K562 (cell line): ENCODE data around the gene SPATA20. TPM values are rescaled to one million over a fixed set of nuclear protein-coding genes. Genes with fewer than 3 reads are reported as not detected.

Source experiments
- ATAC-seq: fragments of 200-7000 bp; cut with Tn5 transposase; 3 replicates; pipeline ENCODE4 v1.9.1; 2020; ENCODE audit warnings: moderate library complexity
- BruUV-seq: library from RNA; stranded (reverse); fragments of 400-500 nt; replicated peaks from 2 replicates; lab custom pipeline; 2021; lab: Mats Ljungman, UMichigan
- CTCF ChIA-PET: fragments of 300-600 bp; formaldehyde crosslinking; extraction: SDS; loops from one replicate; lab custom pipeline; 2021; ENCODE audit warnings: low intra/inter-chr PET ratio; lab: Yijun Ruan, JAX
- POLR2A ChIA-PET: fragments of 300-600, 350-650 bp; sonication (Branson Sonifier 250); formaldehyde crosslinking; extraction: SDS; loops from one replicate; lab custom pipeline; 2021; ENCODE audit warnings: antibody characterized with exemption, inconsistent platforms; lab: Yijun Ruan, JAX
- DNase-seq, 4 experiments: peaks; one replicate each; pipeline versions ENCODE4 v3.0.0 to v3.0.0-alpha.2; 2011 to 2018; ENCODE audit warnings: low spot score in 3 of 4, mixed read lengths in 3 of 4; ENCODE audit errors: extremely low read depth in 1 of 4
- FAIRE-seq: peaks from 2 replicates; lab custom pipeline; 2011; peaks lifted over from hg19 to GRCh38; lab: Jason Lieb, UNC
- H2AFZ ChIP-seq: 2 replicates; pipeline ENCODE4 v1.6.0; 2011; ENCODE audit warnings: low read depth, low read length, control low read depth, inconsistent platforms
- H3K27ac ChIP-seq: fragments of 200-600 bp; 3 replicates; pipeline ENCODE4 v1.8.0; 2011; ENCODE audit warnings: low read depth, mild to moderate bottlenecking, control low read depth, inconsistent platforms, low read length, moderate library complexity, mixed read lengths; ENCODE audit errors: extremely low read depth
- H3K27me3 ChIP-seq, 2 experiments: fragments of 300-600 bp in 1 of 2; 2 replicates in 1 of 2; 3 replicates in 1 of 2; pipeline versions ENCODE4 v1.6.0 to v1.8.0; 2011; ENCODE audit warnings: inconsistent platforms in 2 of 2, low read length in 2 of 2, mild to moderate bottlenecking in 1 of 2, mixed read lengths in 1 of 2, moderate library complexity in 1 of 2; ENCODE audit not compliant: control insufficient read depth in 2 of 2, insufficient read depth in 2 of 2
- H3K36me3 ChIP-seq: fragments of 300-600 bp; 3 replicates; pipeline ENCODE4 v1.8.0; 2011; ENCODE audit warnings: mild to moderate bottlenecking, low read length, inconsistent platforms; ENCODE audit not compliant: control insufficient read depth, insufficient read depth
- H3K4me1 ChIP-seq, 2 experiments: fragments of 200-600 bp in 1 of 2; replicated peaks in 1 of 2; 2 replicates in 1 of 2; 3 replicates in 1 of 2; pipeline versions ENCODE4 v1.5.1 to v1.8.0; 2011; ENCODE audit warnings: inconsistent platforms in 2 of 2, low read length in 2 of 2, mild to moderate bottlenecking in 1 of 2, mixed read lengths in 1 of 2, moderate library complexity in 1 of 2; ENCODE audit not compliant: control insufficient read depth in 2 of 2, insufficient read depth in 2 of 2
- H3K4me2 ChIP-seq: 2 replicates; pipeline ENCODE4 v1.6.1; 2011; ENCODE audit warnings: low read length, control low read depth, inconsistent platforms, mixed read lengths; ENCODE audit not compliant: insufficient read depth
- H3K4me3 ChIP-seq: fragments of 200-600 bp; sonication (generic), shearing (Covaris generic); 2 replicates; pipeline ENCODE4 v1.5.1; 2016; ENCODE audit warnings: control low read depth, inconsistent platforms
- H3K79me2 ChIP-seq: fragments of 200-600 bp; 3 replicates; pipeline ENCODE4 v1.8.0; 2011; ENCODE audit warnings: low read length, inconsistent platforms; ENCODE audit not compliant: control insufficient read depth, insufficient read depth
- H3K9ac ChIP-seq, 2 experiments: 2 replicates each; pipeline versions ENCODE4 v1.6.0 to v1.6.1; 2011; ENCODE audit warnings: low read depth in 2 of 2, low read length in 2 of 2, control low read depth in 1 of 2, inconsistent platforms in 1 of 2, mild to moderate bottlenecking in 1 of 2, mixed read lengths in 1 of 2; ENCODE audit not compliant: insufficient read depth in 1 of 2
- H3K9me1 ChIP-seq: one replicate; pipeline ENCODE4 v1.6.0; 2011; ENCODE audit warnings: inconsistent platforms, mild to moderate bottlenecking, low read length, moderate library complexity; ENCODE audit not compliant: control insufficient read depth, insufficient read depth
- H3K9me3 ChIP-seq: replicated peaks from 2 replicates; pipeline ENCODE4 v1.5.1; 2011; ENCODE audit warnings: low read depth, low read length, inconsistent platforms; ENCODE audit not compliant: control insufficient read depth, insufficient read depth
- H4K20me1 ChIP-seq: replicated peaks from 2 replicates; pipeline ENCODE4 v1.6.1; 2011; ENCODE audit warnings: low read length, inconsistent platforms, mixed read lengths; ENCODE audit not compliant: control insufficient read depth, insufficient read depth
- POLR2AphosphoS2 ChIP-seq: IDR thresholded peaks from 2 replicates; pipeline ENCODE4 v1.6.1; 2012; ENCODE audit warnings: low read length, improper control_type of control experiment
- RBM15 ChIP-seq: fragments of 200-400 bp; formaldehyde crosslinking; IDR thresholded peaks from 2 replicates; pipeline ENCODE4 v1.6.1; 2018; ENCODE audit warnings: mild to moderate bottlenecking, low read length, moderate library complexity; ENCODE audit not compliant: insufficient read depth
- RCOR1 ChIP-seq, 2 experiments: IDR thresholded peaks; 2 replicates each; pipeline ENCODE4 v1.6.1; 2012; ENCODE audit warnings: low read depth in 2 of 2, low read length in 2 of 2, borderline replicate concordance in 1 of 2, improper control_type of control experiment in 1 of 2
- SMAD1 ChIP-seq: fragments of 150-350 bp; IDR thresholded peaks from 2 replicates; pipeline ENCODE4 v1.6.1; 2014; ENCODE audit warnings: low read length, low read depth; ENCODE audit not compliant: partially characterized antibody
- WGBS: fragments of 100-300 bp; shearing (Covaris generic); methylation state at CpG from one replicate; pipeline ENCODE4 v1.1.6; 2016; ENCODE audit warnings: low coverage, mixed read lengths; ENCODE audit not compliant: insufficient coverage; ENCODE audit errors: missing lambda C conversion rate; 5-methylcytosine and 5-hydroxymethylcytosine counted together
- in situ Hi-C: fragments of 300-500 bp; cut with MboI; formaldehyde crosslinking; loops from 4 replicates; pipeline ENCODE4 v1.15.0; 2018; ENCODE audit warnings: inconsistent platforms, mixed read lengths
- intact Hi-C: fragments of 100-400 bp; cut with micrococcal nuclease; formaldehyde crosslinking; loops from 2 replicates; pipeline ENCODE4 v1.14.2; 2022
- polyA plus RNA-seq, 8 experiments: library from polyadenylated mRNA; depleted of rRNA in 4 of 8; stranded (reverse) in 5 of 8; unstranded in 3 of 8; fragments of >200 nt; fragmentation: Nextera tagmentation in 2 of 8; fragmentation: Illumina TruSeq in 1 of 8; extraction: Ambion mirVana in 2 of 8; extraction: Trizol in 1 of 8; gene quantifications; 2 replicates each; pipeline versions ENCODE4 v1.2.1 to v1.2.3, GENCODE V29; 2011 to 2014; ENCODE audit warnings: inconsistent platforms in 1 of 8, missing spikeins in 1 of 8
- total RNA-seq, 7 experiments: library from RNA; depleted of rRNA in 6 of 7; stranded (reverse); fragments of >200 nt in 6 of 7; fragmentation: Illumina TruSeq in 2 of 7; extraction: Trizol in 2 of 7; gene quantifications; 2 replicates each; pipeline versions ENCODE4 v1.2.1 to v1.2.3, GENCODE V29; 2011 to 2021; ENCODE audit warnings: low replicate concordance in 1 of 7
- TF ChIP-seq, protein P1 (sequence below): fragments of 450-650 bp; IDR thresholded peaks from 2 replicates; pipeline ENCODE4 v1.6.1; 2016
- TF ChIP-seq, protein P2 (sequence below): fragments of 450-650 bp; IDR thresholded peaks from 2 replicates; pipeline ENCODE4 v1.6.1; 2016; ENCODE audit warnings: antibody characterized with exemption

SPATA20 gene
- total and polyA plus RNA-seq, 9 of the 15 experiments (the other 6 are each of a cell fraction or from before 2014, with no cell fraction given) = 0.08 to 4.0 (median 1.5) TPM

- in situ Hi-C loops = no loop called here
- Histone ChIP-seq H3K9me1 (no peaks in the 10 kb centered on the region), H3K36me3 (no peaks in the 10 kb centered on the region), H3K79me2 (no peaks in the 10 kb centered on the region), H2AFZ (no peak overlapping the region), H3K27me3 (peaks cover 21 to 86% of the 10 kb centered on the region in 2 experiments; a peak in 4 of 5 replicates), H3K9me3 (no peaks in the 10 kb centered on the region; the same call in 1 of the 2 replicates), H3K27ac (no peak overlapping the region), H4K20me1 (peaks cover 16% of the 10 kb centered on the region), H3K4me1 (peaks cover 11 to 23% of the 10 kb centered on the region in 2 experiments; a peak in 4 of 5 replicates), H3K9ac (peak overlapping the region in 1 of 2 experiments; percentile 64; a peak in 1 of 4 replicates), H3K4me3 (no peak overlapping the region), H3K4me2 (no peak overlapping the region)
- BruUV-seq = no TSS peak
- no peak for ATAC-seq
- no peak for FAIRE-seq
- peak in 1 of 4 experiments; percentile 23 for DNase-seq
- 0% methylated on average over 5 of the region's 7 CpGs for WGBS
- CTCF ChIA-PET = no interaction called here
- intact Hi-C loops = no loop called here
- no peak for TF ChIP-seq SMAD1
- no peak for TF ChIP-seq RBM15
- POLR2A ChIA-PET = interaction anchor here (0.6 to 0.9 kb wide), 2 partner anchors 26 to 124 kb away, joined by 3 read pairs; no protein-coding TSS in a partner anchor
Observed at GRCh38 chr17:50579399-50579798, 32.4 kb downstream of the SPATA20 start.

- POLR2A ChIA-PET = interaction anchor here (0.8 kb wide), 1 partner anchor 43 kb away, joined by 4 read pairs; no protein-coding TSS in a partner anchor
- DNase-seq = no peak
Observed at GRCh38 chr17:50580646-50581045, 33.7 kb downstream of the SPATA20 start.

More at GRCh38 chr17:50580646-50581045, 33.7 kb downstream of the SPATA20 start:
- intact Hi-C loops = no loop called here
- no peak overlapping the region for H2AFZ ChIP-seq
- H3K4me2 ChIP-seq = no peak overlapping the region
- no peaks in the 10 kb centered on the region for H3K9me1 ChIP-seq
- no peak overlapping the region for H3K27ac ChIP-seq
- H3K36me3 ChIP-seq = no peaks in the 10 kb centered on the region
- no peaks in the 10 kb centered on the region for H3K79me2 ChIP-seq
- FAIRE-seq (no peak), ATAC-seq (no peak)
- peaks cover 26 to 92% of the 10 kb centered on the region in 2 experiments; a peak in 4 of 5 replicates for H3K27me3 ChIP-seq
- BruUV-seq = no TSS peak
- peaks cover 7 to 20% of the 10 kb centered on the region in 2 experiments; a peak in 3 of 5 replicates for H3K4me1 ChIP-seq
- TF ChIP-seq, protein P1, sequence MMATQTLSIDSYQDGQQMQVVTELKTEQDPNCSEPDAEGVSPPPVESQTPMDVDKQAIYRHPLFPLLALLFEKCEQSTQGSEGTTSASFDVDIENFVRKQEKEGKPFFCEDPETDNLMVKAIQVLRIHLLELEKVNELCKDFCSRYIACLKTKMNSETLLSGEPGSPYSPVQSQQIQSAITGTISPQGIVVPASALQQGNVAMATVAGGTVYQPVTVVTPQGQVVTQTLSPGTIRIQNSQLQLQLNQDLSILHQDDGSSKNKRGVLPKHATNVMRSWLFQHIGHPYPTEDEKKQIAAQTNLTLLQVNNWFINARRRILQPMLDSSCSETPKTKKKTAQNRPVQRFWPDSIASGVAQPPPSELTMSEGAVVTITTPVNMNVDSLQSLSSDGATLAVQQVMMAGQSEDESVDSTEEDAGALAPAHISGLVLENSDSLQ = 0 out of 2 replicates have a peak, but pooled peaks have one; percentile 19
- TF ChIP-seq RCOR1 (IDR thresholded peaks at IDR 0.05; ENCODE audit: borderline replicate concordance in 1 of 2, low read depth in 2 of 2, low read length in 2 of 2) (no peak), POLR2AphosphoS2 (no peak)
- TF ChIP-seq, protein P2, sequence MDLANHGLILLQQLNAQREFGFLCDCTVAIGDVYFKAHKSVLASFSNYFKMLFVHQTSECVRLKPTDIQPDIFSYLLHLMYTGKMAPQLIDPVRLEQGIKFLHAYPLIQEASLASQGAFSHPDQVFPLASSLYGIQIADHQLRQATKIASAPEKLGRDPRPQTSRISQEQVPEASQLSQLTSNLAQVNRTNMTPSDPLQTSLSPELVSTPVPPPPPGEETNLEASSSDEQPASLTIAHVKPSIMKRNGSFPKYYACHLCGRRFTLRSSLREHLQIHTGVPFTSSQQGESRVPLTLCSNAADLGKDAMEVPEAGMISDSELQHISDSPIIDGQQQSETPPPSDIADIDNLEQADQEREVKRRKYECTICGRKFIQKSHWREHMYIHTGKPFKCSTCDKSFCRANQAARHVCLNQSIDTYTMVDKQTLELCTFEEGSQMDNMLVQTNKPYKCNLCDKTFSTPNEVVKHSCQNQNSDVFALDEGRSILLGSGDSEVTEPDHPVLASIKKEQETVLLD = no peak
- no peaks in the 10 kb centered on the region; the same call in 1 of the 2 replicates for H3K9me3 ChIP-seq
- no peak overlapping the region for H3K4me3 ChIP-seq
- no peak overlapping the region; a peak in 1 of 4 replicates for H3K9ac ChIP-seq
- CTCF ChIA-PET = no interaction called here
- 15% methylated on average over 9 of the region's 9 CpGs for WGBS
- peaks cover 17% of the 10 kb centered on the region for H4K20me1 ChIP-seq
- in situ Hi-C loops = no loop called here
